WERI-Rb-1 (cell line): ENCODE measurements around the gene PUM2.
"Not testable (repeated sequence)": the region's sequence is repeated elsewhere in the genome, so short reads cannot be mapped to it uniquely, and the experiment has no call there.

Experiments
- DNase-seq: peaks from one replicate; pipeline ENCODE4 v3.0.0-alpha.2; 2020
- H3K27ac ChIP-seq: fragments of 250-450 bp; sonication (Bioruptor Pico); 2 replicates; pipeline ENCODE4 v1.5.1; 2020; ENCODE audit warnings: mild to moderate bottlenecking, moderate library complexity
- H3K27me3 ChIP-seq: fragments of 250-450 bp; sonication (Bioruptor Pico); 2 replicates; pipeline ENCODE4 v1.5.1; 2021; ENCODE audit warnings: mild to moderate bottlenecking, low read depth, moderate library complexity; ENCODE audit not compliant: insufficient read depth, severe bottlenecking
- H3K36me3 ChIP-seq: fragments of 250-450 bp; sonication (Bioruptor Pico); 2 replicates; pipeline ENCODE4 v1.5.1; 2020; ENCODE audit warnings: mild to moderate bottlenecking, moderate library complexity
- H3K4me3 ChIP-seq: 2 replicates; pipeline ENCODE4 v1.5.1; 2011; ENCODE audit warnings: low read depth, mild to moderate bottlenecking, control low read depth, low read length
- H3K9me3 ChIP-seq: fragments of 250-450 bp; sonication (Bioruptor Pico); 2 replicates; pipeline ENCODE4 v1.5.1; 2021; ENCODE audit warnings: mild to moderate bottlenecking, moderate library complexity; ENCODE audit not compliant: severe bottlenecking
- TF ChIP-seq, protein P1 (sequence below): IDR thresholded peaks from 2 replicates; pipeline ENCODE4 v1.5.1; 2011; ENCODE audit warnings: low read depth, mild to moderate bottlenecking, control low read depth, inconsistent platforms, low read length

The PUM2 gene

DNA sequence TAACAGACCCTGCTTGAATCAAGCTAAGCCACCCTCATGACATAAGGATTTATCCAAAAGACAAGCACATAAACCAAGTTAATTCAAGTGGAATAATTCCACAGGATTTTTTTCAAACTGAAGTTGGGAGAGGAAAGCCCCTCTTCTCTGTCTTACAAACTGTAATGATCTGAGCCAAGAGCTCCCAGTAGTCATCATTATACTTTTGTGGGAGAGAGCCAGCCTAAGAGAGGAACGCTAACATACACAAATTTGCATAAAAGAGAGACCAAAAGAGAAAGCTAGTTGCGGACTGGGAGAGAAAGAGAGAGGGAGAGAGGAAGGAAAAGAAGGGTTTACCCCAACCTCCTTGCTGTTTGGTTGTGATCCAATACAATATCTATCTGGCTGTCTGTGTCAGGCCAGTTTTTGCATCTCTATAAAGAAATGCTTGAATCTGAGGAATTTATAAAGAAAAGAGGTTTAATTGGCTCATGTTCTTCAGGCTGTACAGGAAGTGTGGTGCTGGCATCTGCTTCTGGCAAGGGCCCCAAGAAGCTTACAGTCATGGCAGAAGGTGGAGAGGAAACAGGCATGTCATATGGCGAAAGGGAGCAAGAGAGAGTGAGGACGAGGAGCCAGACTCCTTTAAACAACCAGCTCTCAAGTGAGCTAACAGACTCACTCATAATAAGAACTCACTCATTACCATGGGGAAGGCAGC is 20.8 kb upstream of the PUM2 start:
- Histone ChIP-seq H3K9me3 (peaks cover 11% of the 10 kb centered on the region), H3K36me3 (no peaks in the 10 kb centered on the region), H3K27me3 (no peaks in the 10 kb centered on the region), H3K27ac (no peak overlapping the region), H3K4me3 (no peak overlapping the region)
- no peak for DNase-seq
- TF ChIP-seq, protein P1, sequence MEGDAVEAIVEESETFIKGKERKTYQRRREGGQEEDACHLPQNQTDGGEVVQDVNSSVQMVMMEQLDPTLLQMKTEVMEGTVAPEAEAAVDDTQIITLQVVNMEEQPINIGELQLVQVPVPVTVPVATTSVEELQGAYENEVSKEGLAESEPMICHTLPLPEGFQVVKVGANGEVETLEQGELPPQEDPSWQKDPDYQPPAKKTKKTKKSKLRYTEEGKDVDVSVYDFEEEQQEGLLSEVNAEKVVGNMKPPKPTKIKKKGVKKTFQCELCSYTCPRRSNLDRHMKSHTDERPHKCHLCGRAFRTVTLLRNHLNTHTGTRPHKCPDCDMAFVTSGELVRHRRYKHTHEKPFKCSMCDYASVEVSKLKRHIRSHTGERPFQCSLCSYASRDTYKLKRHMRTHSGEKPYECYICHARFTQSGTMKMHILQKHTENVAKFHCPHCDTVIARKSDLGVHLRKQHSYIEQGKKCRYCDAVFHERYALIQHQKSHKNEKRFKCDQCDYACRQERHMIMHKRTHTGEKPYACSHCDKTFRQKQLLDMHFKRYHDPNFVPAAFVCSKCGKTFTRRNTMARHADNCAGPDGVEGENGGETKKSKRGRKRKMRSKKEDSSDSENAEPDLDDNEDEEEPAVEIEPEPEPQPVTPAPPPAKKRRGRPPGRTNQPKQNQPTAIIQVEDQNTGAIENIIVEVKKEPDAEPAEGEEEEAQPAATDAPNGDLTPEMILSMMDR = no peak

DNA sequence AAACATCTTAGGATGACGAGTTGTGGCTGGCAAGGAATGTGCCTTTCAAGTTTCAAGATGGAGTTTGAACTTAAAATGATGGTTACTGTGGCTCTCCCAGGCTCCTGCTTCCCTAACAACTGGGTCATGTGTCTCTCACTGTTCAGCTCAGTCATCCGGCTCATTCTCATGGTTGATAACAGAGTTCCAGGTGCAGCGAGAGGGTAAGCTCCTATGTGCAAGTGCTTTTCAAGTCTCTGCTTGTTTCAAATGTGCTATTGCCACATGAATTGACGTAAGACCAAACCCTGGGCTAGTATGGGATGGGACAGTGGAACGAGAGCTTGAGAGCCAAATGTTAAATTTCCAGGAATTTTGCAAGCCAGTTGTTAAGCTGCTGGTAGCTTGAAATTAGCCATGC is 19.5 kb upstream of the PUM2 start:
- no peak for DNase-seq
- Histone ChIP-seq H3K9me3 (peaks cover 11% of the 10 kb centered on the region), H3K27ac (no peak overlapping the region)

DNA sequence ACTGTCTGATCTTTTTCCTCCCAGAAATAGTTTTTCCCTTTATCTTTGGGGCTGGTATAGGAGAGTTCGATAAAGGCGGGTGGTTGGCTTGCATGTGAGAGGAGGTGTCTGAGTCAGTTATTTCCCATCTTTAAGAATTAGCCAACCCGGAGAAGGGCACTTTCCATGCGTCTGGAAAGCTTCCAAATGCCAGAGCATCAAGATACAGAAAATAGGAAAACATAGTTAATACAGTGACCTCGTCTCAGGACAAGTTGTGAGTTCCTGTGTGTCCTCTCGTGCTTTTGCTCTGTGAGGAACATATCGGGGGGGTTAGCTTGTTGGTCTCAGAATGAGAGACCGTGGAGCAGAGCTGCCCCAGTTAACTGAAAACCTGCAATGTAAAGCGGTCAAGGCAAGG is 18.7 kb upstream of the PUM2 start:
- Histone ChIP-seq H3K9me3 (peaks cover 11% of the 10 kb centered on the region), H3K36me3 (no peaks in the 10 kb centered on the region), H3K4me3 (no peak overlapping the region), H3K27me3 (no peaks in the 10 kb centered on the region), H3K27ac (no peak overlapping the region)
- TF ChIP-seq, protein P1 = no peak
- DNase-seq = no peak

More for the DNA sequence above, 19.5 kb upstream of the PUM2 start:
- Histone ChIP-seq H3K4me3 (no peak overlapping the region), H3K27me3 (no peaks in the 10 kb centered on the region), H3K36me3 (no peaks in the 10 kb centered on the region)
- TF ChIP-seq, protein P1 = no peak

DNA sequence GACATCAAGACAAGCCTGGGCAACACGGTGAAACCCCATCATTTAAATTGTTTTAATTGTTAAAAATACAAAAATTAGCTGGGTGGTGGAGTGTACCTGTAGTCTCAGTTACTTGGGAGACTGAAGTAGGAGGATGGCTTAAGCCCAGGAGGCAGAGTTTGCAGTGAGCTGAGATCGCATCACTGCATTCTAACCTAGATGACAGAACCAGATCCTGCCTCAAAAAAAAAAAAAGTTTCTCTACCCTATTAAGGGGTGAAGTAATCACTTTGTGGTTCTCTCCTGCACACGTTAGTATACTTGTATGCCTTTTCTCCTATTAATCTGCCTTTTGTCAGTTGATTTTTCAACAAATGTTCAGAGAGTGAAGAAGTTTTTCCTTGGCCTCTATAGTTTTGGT is 18.1 kb upstream of the PUM2 start:
- no peak overlapping the region for H3K4me3 ChIP-seq
- H3K36me3 ChIP-seq = no peaks in the 10 kb centered on the region
- no peaks in the 10 kb centered on the region for H3K27me3 ChIP-seq
- DNase-seq = no peak
- peaks cover 11% of the 10 kb centered on the region for H3K9me3 ChIP-seq
- H3K27ac ChIP-seq = no peak overlapping the region
- TF ChIP-seq, protein P1 = no peak

DNA sequence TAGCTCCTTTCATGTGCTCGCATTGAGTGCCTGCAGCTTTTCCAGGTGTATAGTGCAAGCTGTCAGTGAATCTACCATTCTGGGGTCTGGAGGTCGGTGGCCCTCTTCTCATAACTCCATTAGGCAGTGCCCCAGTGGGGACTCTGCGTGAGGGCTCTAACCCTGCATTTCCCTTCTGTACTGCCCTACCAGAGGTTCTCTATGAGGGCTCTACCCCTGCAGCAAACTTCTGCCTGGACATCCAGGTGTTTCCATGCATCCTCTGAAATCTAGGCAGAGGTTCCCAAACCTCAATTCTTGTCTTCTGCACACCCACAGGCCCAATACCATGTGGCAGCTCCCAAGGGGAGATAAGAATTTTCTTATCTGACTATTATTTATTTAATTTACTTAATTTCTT is 17.3 kb upstream of the PUM2 start:
- H3K27me3 ChIP-seq, DNase-seq, H3K36me3 ChIP-seq, H3K4me3 ChIP-seq, H3K27ac ChIP-seq: not testable (repeated sequence)
- peaks cover 11% of the 10 kb centered on the region for H3K9me3 ChIP-seq

DNA sequence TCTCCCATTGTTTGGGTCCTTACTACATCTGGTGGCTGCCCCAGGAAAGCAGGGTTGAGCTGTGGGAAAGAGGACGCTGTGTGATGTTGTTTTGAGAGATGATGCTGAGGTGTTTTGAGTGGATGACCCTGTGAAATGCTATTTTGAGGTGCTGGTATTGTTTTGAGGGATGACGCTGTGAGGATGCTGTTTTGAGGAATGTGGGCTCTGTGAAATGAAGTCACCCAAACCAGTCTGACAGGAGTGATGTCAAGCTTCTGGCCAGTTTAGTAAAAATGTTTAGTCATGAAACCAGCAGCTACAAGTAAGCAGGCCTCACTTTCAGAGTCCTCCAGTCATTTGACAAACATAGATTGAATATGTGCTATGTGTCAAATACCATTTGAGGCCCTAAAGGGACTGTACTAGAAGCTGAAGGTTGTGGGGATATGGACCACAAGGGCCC is 16.1 kb upstream of the PUM2 start:
- no peak for DNase-seq
- Histone ChIP-seq H3K27ac (no peak overlapping the region), H3K9me3 (peaks cover 8% of the 10 kb centered on the region), H3K27me3 (no peaks in the 10 kb centered on the region), H3K4me3 (no peak overlapping the region), H3K36me3 (no peaks in the 10 kb centered on the region)
- TF ChIP-seq, protein P1 = no peak
